Uterus (tissue), 4 donors: Measurements from ENCODE around the gene DMXL1. TPM values are rescaled to one million over a fixed set of nuclear protein-coding genes. Genes with fewer than 3 reads are reported as not detected.

ENCODE experiments used
- DNase-seq, 2 donors: peaks; one replicate each; pipeline ENCODE4 v3.0.0-alpha.2; 2019 to 2020
- H3K27ac ChIP-seq, 2 donors: fragments of 200-600 bp; sonication (generic); 1 replicate in 1 of 2; 2 replicates in 1 of 2; pipeline ENCODE4 v1.5.1; 2016 to 2018
- H3K27me3 ChIP-seq, 2 donors: fragments of 200-600 bp; sonication (generic); one replicate each; pipeline ENCODE4 v1.5.1; 2018 to 2019; ENCODE audit warnings: control low read depth in 1 of 2
- H3K36me3 ChIP-seq, 2 donors: fragments of 200-600 bp; sonication (generic); one replicate each; pipeline ENCODE4 v1.5.1; 2019; ENCODE audit warnings: control low read depth in 1 of 2
- H3K4me1 ChIP-seq, 2 donors: fragments of 200-600 bp; sonication (generic); one replicate each; pipeline ENCODE4 v1.5.1; 2018 to 2019; ENCODE audit warnings: control low read depth in 1 of 2
- H3K4me3 ChIP-seq, 2 donors: fragments of 200-600 bp; sonication (generic); 1 replicate in 1 of 2; 2 replicates in 1 of 2; pipeline ENCODE4 v1.5.1; 2018 to 2019; ENCODE audit warnings: mild to moderate bottlenecking in 1 of 2
- H3K9me3 ChIP-seq, 2 donors: fragments of 200-600 bp; sonication (generic); one replicate each; pipeline ENCODE4 v1.5.1; 2019; ENCODE audit warnings: control low read depth in 1 of 2
- CTCF ChIP-seq, 4 experiments: fragments of 200-600 bp in 2 of 4; fragments of 450-650 bp in 2 of 4; sonication (generic) in 2 of 4; IDR thresholded peaks; one replicate each; pipeline ENCODE4 v1.5.1; 2016 to 2019; ENCODE audit warnings: antibody characterized with exemption in 4 of 4, mild to moderate bottlenecking in 2 of 4, moderate library complexity in 1 of 4
- POLR2A ChIP-seq, 2 donors: fragments of 450-650 bp; IDR thresholded peaks; one replicate each; pipeline ENCODE4 v1.6.1; 2016; ENCODE audit warnings: antibody characterized with exemption in 2 of 2, mild to moderate bottlenecking in 1 of 2, moderate library complexity in 1 of 2
- intact Hi-C: fragments of 100-400 bp; cut with DNase I; formaldehyde crosslinking; loops from one replicate; pipeline ENCODE4 v1.15.1; 2023; ENCODE audit warnings: low total_unique reads
- total RNA-seq, 4 donors: library from RNA; depleted of rRNA in 3 of 4; stranded (reverse); fragments of >200 nt in 3 of 4; gene quantifications; one replicate each; pipeline versions ENCODE4 v1.1.0 to v1.2.4, GENCODE V29; 2014 to 2023
- donor health status: DM: yes; HTN: yes; CAD: no.

Gene DMXL1
- total RNA-seq, 4 donors from 2014 or later = 24.4 to 119 (median 56.1) TPM

DNA sequence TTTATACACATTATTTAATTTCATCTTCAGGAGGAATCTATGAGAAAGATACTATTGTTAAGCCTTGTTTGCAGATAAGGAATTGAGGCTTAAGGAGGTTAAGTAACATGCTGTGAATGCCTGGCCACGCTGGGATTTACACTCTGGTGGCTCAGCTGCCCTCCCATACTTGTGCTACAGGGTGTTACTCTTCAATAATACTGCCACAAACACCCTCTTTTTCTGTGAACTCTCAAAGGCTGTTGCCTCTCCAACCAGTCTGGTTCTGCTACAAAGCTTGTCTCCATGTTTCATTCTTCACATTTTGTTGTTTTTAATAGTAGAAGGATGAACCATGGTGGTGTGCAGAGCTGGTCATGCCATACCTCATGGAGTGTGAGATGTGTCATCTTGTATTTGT is 208.2 kb downstream of the DMXL1 start:
- intact Hi-C loops = no loop called here
- no peaks in the 10 kb centered on the region for H3K27me3 ChIP-seq
- H3K36me3 ChIP-seq = no peaks in the 10 kb centered on the region
- no peak overlapping the region for H3K4me3 ChIP-seq
- TF ChIP-seq CTCF (IDR thresholded peaks at IDR 0.05) (no peak), POLR2A (IDR thresholded peaks at IDR 0.05) (no peak)
- no peak for DNase-seq
- H3K9me3 ChIP-seq = no peaks in the 10 kb centered on the region
- H3K27ac ChIP-seq = no peak overlapping the region
- no peaks in the 10 kb centered on the region for H3K4me1 ChIP-seq

DNA sequence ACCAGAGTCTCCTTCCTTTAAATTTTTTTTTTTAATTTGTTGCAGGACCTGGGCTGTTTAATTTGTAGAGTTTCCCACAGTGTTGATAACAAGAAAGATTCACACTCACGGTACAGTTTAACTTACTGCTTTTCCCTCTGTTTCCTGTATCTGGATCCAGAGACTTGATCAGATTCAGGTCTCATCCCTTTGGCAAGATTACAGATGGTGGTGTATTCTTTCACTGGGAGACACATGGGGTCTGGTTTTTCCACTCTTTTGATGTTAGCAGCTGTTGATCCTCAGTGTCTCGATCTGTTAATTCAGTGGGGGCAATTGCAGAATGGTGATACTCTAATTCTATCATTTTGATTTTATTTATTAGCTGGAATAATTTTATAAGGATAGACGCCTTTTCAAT is 209.5 kb downstream of the DMXL1 start:
- no peak for DNase-seq
- H3K4me3 ChIP-seq = no peak overlapping the region
- TF ChIP-seq CTCF (IDR thresholded peaks at IDR 0.05) = no peak
- no peak for TF ChIP-seq POLR2A (IDR thresholded peaks at IDR 0.05)
- no peaks in the 10 kb centered on the region for H3K36me3 ChIP-seq
- H3K4me1 ChIP-seq = no peaks in the 10 kb centered on the region
- intact Hi-C loops = no loop called here
- H3K27me3 ChIP-seq = no peaks in the 10 kb centered on the region
- H3K27ac ChIP-seq = no peak overlapping the region
- H3K9me3 ChIP-seq = no peaks in the 10 kb centered on the region

- TF ChIP-seq CTCF (IDR thresholded peaks at IDR 0.05) = no peak
Measured at GRCh38 chr5:119282628-119283027, 211.7 kb downstream of the DMXL1 start.

DNA sequence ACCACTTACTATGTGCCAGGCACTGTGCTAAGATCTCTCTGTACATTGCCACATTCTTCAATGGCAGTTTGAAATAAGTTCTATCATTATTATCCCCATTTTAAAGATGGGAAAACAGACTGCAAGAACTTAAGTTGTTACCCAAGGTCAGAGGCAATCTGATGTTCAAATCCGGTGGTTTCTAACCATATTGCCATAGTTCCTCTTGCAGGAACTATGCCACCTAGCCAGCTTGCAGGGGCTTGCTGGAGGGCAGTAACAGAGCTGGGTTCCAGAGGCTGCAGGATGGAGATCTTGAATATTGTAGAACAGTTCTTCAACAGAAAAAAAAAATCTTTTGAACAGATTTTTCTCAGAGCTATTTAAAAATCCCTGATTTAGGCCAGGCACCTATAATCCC is 213.1 kb downstream of the DMXL1 start:
- intact Hi-C loops = no loop called here
- peaks cover 0 to 5% of the 10 kb centered on the region in 2 donors for H3K4me1 ChIP-seq
- no peak overlapping the region for H3K27ac ChIP-seq

More at GRCh38 chr5:119282628-119283027, 211.7 kb downstream of the DMXL1 start:
- DNase-seq = no peak
- Histone ChIP-seq H3K27ac (no peak overlapping the region), H3K9me3 (no peaks in the 10 kb centered on the region), H3K27me3 (no peaks in the 10 kb centered on the region), H3K36me3 (no peaks in the 10 kb centered on the region), H3K4me1 (no peaks in the 10 kb centered on the region), H3K4me3 (no peak overlapping the region)
- intact Hi-C loops = no loop called here

More for the DNA sequence above, 213.1 kb downstream of the DMXL1 start:
- TF ChIP-seq POLR2A (IDR thresholded peaks at IDR 0.05) (no peak), CTCF (IDR thresholded peaks at IDR 0.05) (no peak)
- H3K36me3 ChIP-seq = no peaks in the 10 kb centered on the region
- H3K9me3 ChIP-seq = no peaks in the 10 kb centered on the region
- DNase-seq = no peak
- no peaks in the 10 kb centered on the region for H3K27me3 ChIP-seq
- no peak overlapping the region for H3K4me3 ChIP-seq
